HFFc6 (cell line): Measurements from ENCODE around the gene LY86. TPM values are rescaled to one million over a fixed set of nuclear protein-coding genes. Genes with fewer than 3 reads are reported as not detected.

ENCODE experiments used
- DNase-seq: peaks from one replicate; pipeline ENCODE4 v3.0.0-alpha.2; 2018
- H3K27ac Mint-ChIP-seq: 2 replicates; pipeline ENCODE4 v1.8.0; 2020; ENCODE audit warnings: mild to moderate bottlenecking, mixed read lengths
- H3K27me3 Mint-ChIP-seq: 2 replicates; pipeline ENCODE4 v1.8.0; 2021; ENCODE audit warnings: mild to moderate bottlenecking, moderate library complexity, mixed read lengths; ENCODE audit not compliant: insufficient read depth
- H3K36me3 Mint-ChIP-seq: 2 replicates; pipeline ENCODE4 v1.8.0; 2021; ENCODE audit warnings: low read depth, mixed read lengths
- H3K4me1 Mint-ChIP-seq: 2 replicates; pipeline ENCODE4 v1.8.0; 2020; ENCODE audit warnings: low read depth, mixed read lengths
- H3K4me3 Mint-ChIP-seq: 2 replicates; pipeline ENCODE4 v1.8.0; 2020; ENCODE audit warnings: mild to moderate bottlenecking, moderate library complexity, mixed read lengths
- H3K9me3 Mint-ChIP-seq: 2 replicates; pipeline ENCODE4 v1.8.0; 2020; ENCODE audit warnings: mild to moderate bottlenecking, mixed read lengths
- total RNA-seq, 6 experiments: library from RNA; stranded (reverse); fragmentation: NEBNext Ultra II Directional; extraction: Animal tissue kit (Norgen Biotek cat#: 25700); gene quantifications; 2 replicates in 1 of 6; 3 replicates in 5 of 6; pipeline ENCODE4 v1.2.3, GENCODE V29; 2021
- TF ChIP-seq, protein P1 (sequence below): fragments of 200-600 bp; sonication (generic); IDR thresholded peaks from 2 replicates; pipeline ENCODE4 v1.5.0; 2021; ENCODE audit warnings: antibody characterized with exemption, mild to moderate bottlenecking

Gene LY86
- total RNA-seq, 6 experiments from 2014 or later: not detected

GRCh38 chr6:6634735-6635075 lies 46.2 kb downstream of the LY86 start:
- no peaks in the 10 kb centered on the region for H3K36me3 Mint-ChIP-seq
- H3K9me3 Mint-ChIP-seq: peaks cover 20% of the 10 kb centered on the region
- DNase-seq: no peak
- no peaks in the 10 kb centered on the region; the same call in 1 of the 2 replicates for H3K27me3 Mint-ChIP-seq
- H3K27ac Mint-ChIP-seq: no peak overlapping the region
- TF ChIP-seq, protein P1, sequence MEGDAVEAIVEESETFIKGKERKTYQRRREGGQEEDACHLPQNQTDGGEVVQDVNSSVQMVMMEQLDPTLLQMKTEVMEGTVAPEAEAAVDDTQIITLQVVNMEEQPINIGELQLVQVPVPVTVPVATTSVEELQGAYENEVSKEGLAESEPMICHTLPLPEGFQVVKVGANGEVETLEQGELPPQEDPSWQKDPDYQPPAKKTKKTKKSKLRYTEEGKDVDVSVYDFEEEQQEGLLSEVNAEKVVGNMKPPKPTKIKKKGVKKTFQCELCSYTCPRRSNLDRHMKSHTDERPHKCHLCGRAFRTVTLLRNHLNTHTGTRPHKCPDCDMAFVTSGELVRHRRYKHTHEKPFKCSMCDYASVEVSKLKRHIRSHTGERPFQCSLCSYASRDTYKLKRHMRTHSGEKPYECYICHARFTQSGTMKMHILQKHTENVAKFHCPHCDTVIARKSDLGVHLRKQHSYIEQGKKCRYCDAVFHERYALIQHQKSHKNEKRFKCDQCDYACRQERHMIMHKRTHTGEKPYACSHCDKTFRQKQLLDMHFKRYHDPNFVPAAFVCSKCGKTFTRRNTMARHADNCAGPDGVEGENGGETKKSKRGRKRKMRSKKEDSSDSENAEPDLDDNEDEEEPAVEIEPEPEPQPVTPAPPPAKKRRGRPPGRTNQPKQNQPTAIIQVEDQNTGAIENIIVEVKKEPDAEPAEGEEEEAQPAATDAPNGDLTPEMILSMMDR: no peak
- H3K4me3 Mint-ChIP-seq: no peak overlapping the region
- no peaks in the 10 kb centered on the region for H3K4me1 Mint-ChIP-seq

DNA sequence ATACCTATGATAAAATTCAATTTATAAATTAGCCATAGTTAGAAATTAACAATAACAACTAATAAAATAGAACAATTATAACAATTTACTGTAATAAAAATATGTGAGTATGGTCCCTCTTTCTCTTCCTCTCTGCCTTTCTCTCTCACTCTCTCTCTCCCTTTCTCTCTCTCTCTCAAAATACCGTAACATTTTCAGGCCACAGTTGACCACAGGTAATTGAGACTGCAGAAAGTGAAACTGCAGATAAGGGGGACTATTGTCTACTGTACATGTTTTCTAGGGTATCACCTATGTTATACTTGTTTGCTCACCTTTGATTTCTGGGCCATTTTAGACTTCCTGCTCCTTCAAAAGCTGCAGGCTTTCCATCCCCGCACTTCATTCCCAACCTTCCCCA lies 46.8 kb downstream of the LY86 start:
- Mint-ChIP-seq H3K4me1 (no peaks in the 10 kb centered on the region), H3K9me3 (peaks cover 20% of the 10 kb centered on the region), H3K36me3 (no peaks in the 10 kb centered on the region), H3K4me3 (no peak overlapping the region), H3K27me3 (no peaks in the 10 kb centered on the region; the same call in 1 of the 2 replicates), H3K27ac (no peak overlapping the region)
- TF ChIP-seq, protein P1: no peak
- DNase-seq: no peak

GRCh38 chr6:6635869-6636268 lies 47.3 kb downstream of the LY86 start:
- Mint-ChIP-seq H3K4me3 (no peak overlapping the region), H3K27ac (no peak overlapping the region), H3K27me3 (peaks cover 3% of the 10 kb centered on the region), H3K4me1 (no peaks in the 10 kb centered on the region), H3K36me3 (no peaks in the 10 kb centered on the region), H3K9me3 (peaks cover 22% of the 10 kb centered on the region)
- no peak for DNase-seq
- TF ChIP-seq, protein P1: no peak

- TF ChIP-seq, protein P1: no peak
- H3K4me1 Mint-ChIP-seq: no peaks in the 10 kb centered on the region
- no peak for DNase-seq
- H3K36me3 Mint-ChIP-seq: no peaks in the 10 kb centered on the region
- H3K9me3 Mint-ChIP-seq: peaks cover 24% of the 10 kb centered on the region
- no peak overlapping the region for H3K4me3 Mint-ChIP-seq
- no peak overlapping the region for H3K27ac Mint-ChIP-seq
- peaks cover 3% of the 10 kb centered on the region; the same call in 1 of the 2 replicates for H3K27me3 Mint-ChIP-seq
Measured at GRCh38 chr6:6639572-6639971, 51.1 kb downstream of the LY86 start.

GRCh38 chr6:6640926-6641325 lies 52.4 kb downstream of the LY86 start:
- Mint-ChIP-seq H3K4me1 (no peaks in the 10 kb centered on the region), H3K9me3 (peaks cover 27% of the 10 kb centered on the region), H3K36me3 (no peaks in the 10 kb centered on the region), H3K4me3 (no peak overlapping the region), H3K27ac (no peak overlapping the region), H3K27me3 (peaks cover 3% of the 10 kb centered on the region; the same call in 1 of the 2 replicates)
- DNase-seq: no peak
- TF ChIP-seq, protein P1: no peak

DNA sequence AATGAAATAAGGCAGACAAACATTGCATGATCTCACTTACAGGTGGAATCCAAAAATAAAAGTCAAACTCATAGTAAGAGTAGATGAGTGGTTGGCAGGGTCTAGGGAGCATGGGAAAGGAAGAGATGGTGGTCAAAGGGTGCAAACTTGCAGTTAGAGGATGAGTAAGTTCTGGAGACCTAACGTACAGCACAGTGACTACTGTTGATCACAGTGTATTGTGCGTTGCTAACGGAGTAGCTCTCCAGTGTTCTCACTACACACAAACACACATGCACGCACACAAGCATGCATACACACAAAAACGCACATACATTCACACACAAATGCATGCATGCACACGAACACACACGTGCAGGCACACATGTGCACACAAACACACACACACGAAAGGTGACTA lies 54.9 kb downstream of the LY86 start:
- Mint-ChIP-seq H3K27me3 (peaks cover 3% of the 10 kb centered on the region; the same call in 1 of the 2 replicates), H3K4me1 (no peaks in the 10 kb centered on the region), H3K4me3 (no peak overlapping the region), H3K36me3 (no peaks in the 10 kb centered on the region), H3K9me3 (peaks cover 27% of the 10 kb centered on the region), H3K27ac (no peak overlapping the region)
- TF ChIP-seq, protein P1: no peak
- DNase-seq: no peak
